SK-N-SH (cell line): ENCODE measurements around the gene COX18. TPM values are rescaled to one million over a fixed set of nuclear protein-coding genes. Genes with fewer than 3 reads are reported as not detected.

Experiments used
- CTCF ChIA-PET: fragments of 300-600, 350-600 bp; formaldehyde crosslinking; extraction: SDS; loops from one replicate; lab custom pipeline; 2021; lab: Yijun Ruan, JAX
- POLR2A ChIA-PET: fragments of 350-600 bp; sonication (Branson Sonifier 250); formaldehyde crosslinking; extraction: SDS; loops from one replicate; lab custom pipeline; 2020; ENCODE audit warnings: antibody characterized with exemption, inconsistent platforms; lab: Yijun Ruan, JAX
- DNase-seq: peaks from one replicate; pipeline ENCODE4 v3.0.0; 2012
- H2AFZ ChIP-seq: fragments of 200-600 bp; sonication (generic); 2 replicates; pipeline ENCODE4 v1.8.1; 2016; ENCODE audit warnings: antibody characterized with exemption, mild to moderate bottlenecking, low read depth
- H3F3A ChIP-seq: fragments of 200-600 bp; sonication (generic); replicated peaks from 2 replicates; pipeline ENCODE3; 2016; ENCODE audit warnings: antibody characterized with exemption, mild to moderate bottlenecking; ENCODE audit not compliant: insufficient read depth
- H3K27ac ChIP-seq, 2 experiments: fragments of 200-500 bp in 1 of 2; fragments of 200-600 bp in 1 of 2; sonication (Bioruptor generic) in 1 of 2; sonication (generic), shearing (Covaris generic) in 1 of 2; 2 replicates each; pipeline versions ENCODE4 v1.5.1 to v1.6.1; 2014 to 2016; ENCODE audit warnings: low read depth in 2 of 2, inconsistent platforms in 1 of 2, low read length in 1 of 2, mild to moderate bottlenecking in 1 of 2, mixed read lengths in 1 of 2
- H3K27me3 ChIP-seq: fragments of 200-600 bp; sonication (generic), shearing (Covaris generic); 2 replicates; pipeline ENCODE4 v1.6.1; 2016; ENCODE audit warnings: mixed run types; ENCODE audit not compliant: insufficient read depth
- H3K36me3 ChIP-seq, 2 experiments: fragments of 200-500 bp in 1 of 2; fragments of 200-600 bp in 1 of 2; sonication (Bioruptor generic) in 1 of 2; sonication (generic) in 1 of 2; replicated peaks in 1 of 2; 2 replicates each; pipeline versions ENCODE3 to v1.5.1; 2014 to 2016; ENCODE audit warnings: low read length in 1 of 2, mild to moderate bottlenecking in 1 of 2; ENCODE audit not compliant: insufficient read depth in 2 of 2, control insufficient read depth in 1 of 2
- H3K4me1 ChIP-seq, 2 experiments: fragments of 200-500 bp in 1 of 2; fragments of 200-600 bp in 1 of 2; sonication (Bioruptor generic) in 1 of 2; sonication (generic), shearing (Covaris generic) in 1 of 2; 2 replicates each; pipeline versions ENCODE4 v1.5.1 to v1.6.1; 2014 to 2016; ENCODE audit warnings: low read depth in 1 of 2, low read length in 1 of 2, mixed run types in 1 of 2; ENCODE audit not compliant: insufficient read depth in 2 of 2, control insufficient read depth in 1 of 2
- H3K4me2 ChIP-seq: fragments of 200-600 bp; sonication (generic), shearing (Covaris generic); 2 replicates; pipeline ENCODE4 v1.6.1; 2017; ENCODE audit warnings: mixed run types
- H3K4me3 ChIP-seq, 2 experiments: fragments of 200-500 bp in 1 of 2; fragments of 200-600 bp in 1 of 2; sonication (Bioruptor generic) in 1 of 2; sonication (generic), shearing (Covaris generic) in 1 of 2; 2 replicates each; pipeline versions ENCODE4 v1.5.1 to v1.8.1; 2014 to 2016; ENCODE audit warnings: low read depth in 2 of 2, inconsistent platforms in 1 of 2, low read length in 1 of 2, mild to moderate bottlenecking in 1 of 2, mixed read lengths in 1 of 2, moderate library complexity in 1 of 2
- H3K79me2 ChIP-seq: fragments of 200-600 bp; sonication (generic); 2 replicates; pipeline ENCODE4 v1.8.1; 2017; ENCODE audit warnings: mild to moderate bottlenecking; ENCODE audit not compliant: insufficient read depth
- H3K9ac ChIP-seq: fragments of 200-600 bp; sonication (generic); 2 replicates; pipeline ENCODE4 v1.6.1; 2017; ENCODE audit warnings: mixed run types
- H3K9me2 ChIP-seq: fragments of 200-600 bp; sonication (generic); 2 replicates; pipeline ENCODE4 v1.6.1; 2017; ENCODE audit warnings: mixed run types
- H3K9me3 ChIP-seq: fragments of 200-600 bp; sonication (generic); 2 replicates; pipeline ENCODE4 v1.6.1; 2017; ENCODE audit warnings: mixed run types, mild to moderate bottlenecking, moderate library complexity
- H4K20me1 ChIP-seq: fragments of 200-600 bp; sonication (generic); 2 replicates; pipeline ENCODE4 v1.6.1; 2017; ENCODE audit warnings: mild to moderate bottlenecking, mixed run types; ENCODE audit not compliant: insufficient read depth
- CTCF ChIP-seq: fragments of 200-600 bp; sonication (generic); IDR thresholded peaks from 2 replicates; pipeline ENCODE4 v1.6.1; 2017; ENCODE audit warnings: antibody characterized with exemption, mild to moderate bottlenecking, moderate library complexity
- EZH2phosphoT487 ChIP-seq: fragments of 200-600 bp; sonication (generic); IDR thresholded peaks from 2 replicates; pipeline ENCODE4 v1.6.1; 2017; ENCODE audit warnings: low read depth, mixed run types, mild to moderate bottlenecking, antibody characterized with exemption, moderate library complexity, borderline replicate concordance
- FOSL2 ChIP-seq: IDR thresholded peaks from 2 replicates; pipeline ENCODE4 v1.4.0; 2012; ENCODE audit warnings: low read depth, mild to moderate bottlenecking, moderate library complexity, borderline replicate concordance
- GABPA ChIP-seq: IDR thresholded peaks from 2 replicates; pipeline ENCODE4 v1.4.0; 2012; ENCODE audit warnings: low read depth, mild to moderate bottlenecking
- IRF3 ChIP-seq: fragments of 150-350 bp; IDR thresholded peaks from 2 replicates; pipeline ENCODE4 v1.6.1; 2016; ENCODE audit warnings: mild to moderate bottlenecking, low read depth, low read length
- MAX ChIP-seq: IDR thresholded peaks from 2 replicates; pipeline ENCODE4 v1.4.0; 2012; ENCODE audit warnings: low read depth
- MXI1 ChIP-seq: IDR thresholded peaks from 2 replicates; pipeline ENCODE4 v1.6.1; 2012; ENCODE audit warnings: mild to moderate bottlenecking, low read depth, low read length, improper control_type of control experiment
- NFIC ChIP-seq: IDR thresholded peaks from 2 replicates; pipeline ENCODE4 v1.4.0; 2012; ENCODE audit warnings: borderline replicate concordance
- NRF1 ChIP-seq: IDR thresholded peaks from 2 replicates; pipeline ENCODE4 v1.6.1; 2012; ENCODE audit warnings: low read depth, mild to moderate bottlenecking, low read length
- POLR2AphosphoS5 ChIP-seq: IDR thresholded peaks from 2 replicates; pipeline ENCODE4 v1.6.1; 2012; ENCODE audit warnings: low read depth, low read length
- RAD21 ChIP-seq: IDR thresholded peaks from 2 replicates; pipeline ENCODE4 v1.6.1; 2012; ENCODE audit warnings: mild to moderate bottlenecking, low read length
- REST ChIP-seq: IDR thresholded peaks from 2 replicates; pipeline ENCODE4 v1.6.1; 2012; ENCODE audit warnings: mild to moderate bottlenecking, low read depth, low read length, moderate library complexity
- SIN3A ChIP-seq: IDR thresholded peaks from 2 replicates; pipeline ENCODE4 v1.6.1; 2012; ENCODE audit warnings: low read depth, mild to moderate bottlenecking, low read length, moderate library complexity, borderline replicate concordance
- SMC3 ChIP-seq: IDR thresholded peaks from 2 replicates; pipeline ENCODE4 v1.6.1; 2012; ENCODE audit warnings: low read depth, low read length, improper control_type of control experiment
- YY1 ChIP-seq: IDR thresholded peaks from 2 replicates; pipeline ENCODE4 v1.4.0; 2012; ENCODE audit warnings: low read depth, mild to moderate bottlenecking
- ZBTB33 ChIP-seq: IDR thresholded peaks from 2 replicates; pipeline ENCODE4 v1.4.0; 2012; ENCODE audit warnings: low read depth, borderline replicate concordance
- WGBS: methylation state at CpG from one replicate; pipeline ENCODE4 v1.1.6; 2017; ENCODE audit warnings: low lambda C conversion rate; 5-methylcytosine and 5-hydroxymethylcytosine counted together
- polyA plus RNA-seq, 3 experiments: library from polyadenylated mRNA; depleted of rRNA; stranded (reverse); fragments of >200 nt; gene quantifications; 2 replicates each; pipeline ENCODE4 v1.2.3, GENCODE V29; 2012

COX18 gene
- polyA plus RNA-seq, 1 of the 3 experiments (the other 2 are of a cell fraction), result 7.7 TPM

GRCh38 chr4:73066928-73067327 is 2.6 kb downstream of the COX18 start:
- WGBS, result 100% methylated on average over 2 of the region's 2 CpGs
- Histone ChIP-seq H3K36me3 (peaks cover 23 to 25% of the 10 kb centered on the region in 2 experiments), H3K9me2 (no peaks in the 10 kb centered on the region)

GRCh38 chr4:73066445-73066844 is 3.1 kb downstream of the COX18 start:
- no peak overlapping the region for H3K4me3 ChIP-seq
- no peak overlapping the region for H3K4me2 ChIP-seq
- H3K27ac ChIP-seq, result no peak overlapping the region
- peaks cover 48% of the 10 kb centered on the region for H3K79me2 ChIP-seq
- no peaks in the 10 kb centered on the region for H3K9me2 ChIP-seq
- H3K9me3 ChIP-seq, result no peaks in the 10 kb centered on the region
- H4K20me1 ChIP-seq, result no peaks in the 10 kb centered on the region
- no peaks in the 10 kb centered on the region for H3K27me3 ChIP-seq
- peaks cover 21% of the 10 kb centered on the region for H3F3A ChIP-seq
- H3K36me3 ChIP-seq, result peaks cover 20 to 23% of the 10 kb centered on the region in 2 experiments
- no peak overlapping the region for H2AFZ ChIP-seq
- peaks cover 0 to 4% of the 10 kb centered on the region in 2 experiments; a peak in 2 of 4 replicates for H3K4me1 ChIP-seq
- ChIA-PET POLR2A (no interaction called here), CTCF (interaction anchor here (1.2 kb wide), 1 partner anchor 9 kb away, joined by 4 read pairs; no protein-coding TSS in a partner anchor)
- 95% methylated on average over 3 of the region's 3 CpGs for WGBS
- no peak for DNase-seq
- H3K9ac ChIP-seq, result no peak overlapping the region
- TF ChIP-seq ZBTB33 (no peak), MAX (no peak), CTCF (no peak), MXI1 (no peak), YY1 (no peak), GABPA (no peak), IRF3 (no peak), NFIC (no peak)

More at GRCh38 chr4:73066928-73067327, 2.6 kb downstream of the COX18 start:
- peaks cover 48% of the 10 kb centered on the region for H3K79me2 ChIP-seq
- TF ChIP-seq RAD21 (no peak), REST (no peak), SMC3 (no peak), FOSL2 (no peak), EZH2phosphoT487 (no peak), MAX (no peak), SIN3A (no peak), POLR2AphosphoS5 (no peak), NRF1 (no peak)
- H3K9ac ChIP-seq, result no peak overlapping the region
- ChIA-PET CTCF (interaction anchor here (1.2 kb wide), 1 partner anchor 10 kb away, joined by 4 read pairs; no protein-coding TSS in a partner anchor), POLR2A (no interaction called here)
- H4K20me1 ChIP-seq, result no peaks in the 10 kb centered on the region
- no peaks in the 10 kb centered on the region for H3K27me3 ChIP-seq
- no peak overlapping the region for H2AFZ ChIP-seq
- no peak overlapping the region for H3K4me2 ChIP-seq
- DNase-seq, result no peak
- H3F3A ChIP-seq, result peaks cover 21% of the 10 kb centered on the region
- no peak overlapping the region for H3K27ac ChIP-seq
- no peaks in the 10 kb centered on the region for H3K9me3 ChIP-seq
- peaks cover 0 to 4% of the 10 kb centered on the region in 2 experiments; a peak in 2 of 4 replicates for H3K4me1 ChIP-seq
- no peak overlapping the region for H3K4me3 ChIP-seq
